GM03348 (cell line): ENCODE data around the gene KCNK3.
A peak's percentile ranks its signal among the peaks of the same experiment; 100 is the strongest.
"Not testable (repeated sequence)": the region's sequence is repeated elsewhere in the genome, so short reads cannot be mapped to it uniquely, and the experiment has no call there.

ENCODE experiments used
- DNase-seq: peaks from one replicate; pipeline ENCODE4 v3.0.0; 2012; ENCODE audit warnings: low spot score

The KCNK3 gene

GRCh38 chr2:26730549-26731344, 38.2 kb downstream of the KCNK3 start:
- no peak for DNase-seq

GRCh38 chr2:26731714-26732113, 39.2 kb downstream of the KCNK3 start:
- no peak for DNase-seq

- no peak for DNase-seq
These were observed 39.9 kb downstream of the KCNK3 start for GRCh38 chr2:26732446-26732845.

GRCh38 chr2:26733413-26733812, 40.9 kb downstream of the KCNK3 start:
- no peak for DNase-seq

- DNase-seq, result peak; percentile 85
These were observed 42.6 kb downstream of the KCNK3 start for GRCh38 chr2:26735097-26735496.

DNA sequence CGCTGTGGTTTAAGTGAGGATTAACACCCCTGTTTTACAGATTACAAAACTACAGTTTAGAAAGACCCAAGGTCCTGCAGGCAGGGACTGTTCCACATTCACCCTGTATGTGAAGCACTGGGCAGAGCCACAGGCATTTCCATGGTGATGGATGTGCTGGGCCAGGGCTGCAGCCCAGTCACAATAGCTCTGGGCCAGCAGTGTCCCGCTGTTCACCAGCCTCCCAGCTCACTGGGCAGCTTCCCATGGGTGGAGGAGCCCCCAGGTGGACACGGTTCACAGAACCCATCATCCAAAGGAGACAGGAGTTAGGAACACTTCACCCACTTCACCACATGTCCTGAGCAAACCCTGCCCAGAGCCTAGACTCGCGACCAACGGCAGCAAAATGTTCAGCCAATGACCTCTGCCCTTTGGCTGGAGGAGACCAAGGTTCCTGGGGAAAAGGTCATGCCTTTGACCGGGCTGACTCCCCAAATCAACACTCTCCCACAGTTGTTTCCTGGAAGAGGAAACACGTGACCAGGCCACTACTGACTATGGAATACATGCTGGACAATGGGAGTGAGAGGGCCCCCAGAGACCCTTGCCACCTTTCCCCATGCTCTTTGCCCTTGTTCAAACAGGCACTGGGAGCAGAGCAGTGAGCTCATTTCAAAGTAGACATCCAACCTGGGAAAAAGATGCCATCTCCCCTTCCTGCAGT, 43.5 kb downstream of the KCNK3 start:
- no peak for DNase-seq

- no peak for DNase-seq
These were observed 44.7 kb downstream of the KCNK3 start for GRCh38 chr2:26737221-26737620.

DNA sequence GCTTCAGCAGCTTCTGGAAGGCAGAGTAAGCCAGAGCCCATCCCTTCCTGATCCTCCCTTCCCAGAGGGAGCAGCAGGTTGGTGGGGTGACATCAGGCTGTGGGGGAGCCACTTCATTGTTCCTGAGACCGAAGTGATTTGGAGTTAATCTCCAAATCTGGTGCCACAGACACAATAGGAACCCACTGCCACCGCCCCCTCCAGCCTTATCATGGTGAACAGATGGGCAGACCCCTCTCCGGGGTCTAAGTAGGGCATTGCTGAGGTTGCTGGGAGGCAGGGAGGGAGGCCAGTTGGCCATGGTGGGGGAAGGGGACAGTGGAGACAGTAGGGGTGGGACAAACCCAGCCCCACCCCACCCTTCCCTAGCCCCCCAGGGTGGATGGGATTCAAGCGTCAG, 46.0 kb downstream of the KCNK3 start:
- DNase-seq, result no peak

DNA sequence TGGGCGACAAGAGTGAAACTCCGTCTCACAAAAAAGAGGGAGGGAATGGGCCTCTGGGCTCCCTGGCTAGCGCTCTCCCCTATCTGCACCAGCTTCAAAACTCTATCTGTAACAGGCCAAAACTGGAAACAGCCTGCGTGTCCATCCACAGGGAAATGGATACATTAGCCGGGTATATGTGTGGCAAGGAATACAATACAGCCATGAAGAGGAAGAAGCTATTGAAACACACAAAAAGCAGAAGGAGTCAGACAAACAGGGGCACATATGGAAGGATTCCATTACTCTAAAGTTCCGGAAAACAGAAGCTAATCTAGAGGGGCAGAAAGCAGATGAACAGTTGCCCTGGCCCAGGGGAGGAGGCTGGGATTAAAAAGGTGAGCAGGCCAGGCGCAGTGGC, 47.0 kb downstream of the KCNK3 start:
- no peak for DNase-seq

DNA sequence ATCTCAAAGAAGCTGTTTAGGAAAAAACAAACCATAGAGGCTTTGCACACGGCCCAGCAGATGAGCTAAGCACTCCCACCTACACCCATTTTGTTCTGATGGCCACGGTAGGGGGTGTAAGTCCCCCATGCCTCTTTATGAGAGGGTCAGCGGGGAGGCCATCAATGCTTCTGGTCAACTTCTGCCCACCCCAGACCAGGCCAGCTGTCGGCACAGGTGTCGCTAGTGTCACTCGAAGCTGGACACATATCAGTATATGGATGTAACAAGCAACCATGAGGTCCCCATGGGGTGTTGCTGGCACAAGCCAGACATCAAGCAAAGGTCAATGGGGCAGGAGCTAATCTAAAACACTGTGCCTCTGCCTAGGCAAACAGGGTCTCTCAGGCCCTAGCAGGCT, 47.8 kb downstream of the KCNK3 start:
- DNase-seq, result no peak

GRCh38 chr2:26740890-26741302, 48.4 kb downstream of the KCNK3 start:
- no peak for DNase-seq

DNA sequence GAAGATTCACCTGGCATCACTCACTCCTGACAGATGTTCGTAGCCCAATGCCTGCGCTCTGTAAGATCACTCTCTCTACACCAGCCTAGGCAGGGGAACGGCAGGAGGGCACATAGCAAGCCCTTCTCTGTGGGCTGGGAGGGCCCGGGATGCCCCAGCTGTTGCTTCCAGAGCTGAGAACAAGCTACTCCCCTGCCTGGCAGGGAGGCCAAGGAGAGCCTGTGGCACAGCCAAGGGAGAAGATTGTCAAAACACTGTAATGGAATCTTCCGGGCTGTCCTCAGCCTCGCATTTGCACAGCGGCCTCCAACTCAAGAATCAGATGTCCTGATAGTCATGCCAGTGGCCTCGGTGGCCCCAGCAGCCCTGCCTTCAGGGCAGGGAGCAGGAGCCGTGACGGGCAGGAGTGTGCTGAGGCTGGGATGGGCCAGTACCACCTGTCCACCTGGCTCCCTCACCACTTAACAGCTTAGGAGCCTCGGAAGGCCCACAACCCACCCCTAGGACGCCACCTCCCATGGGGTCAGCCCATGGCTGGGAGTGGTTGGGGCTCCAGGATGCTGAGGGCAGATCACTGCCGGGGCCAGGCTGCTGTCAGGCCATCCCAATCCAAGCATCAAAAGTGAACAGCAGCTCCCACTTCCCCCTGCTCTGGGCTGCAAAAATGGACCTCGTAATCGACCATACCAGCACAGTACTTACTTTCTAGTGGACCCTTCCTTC, 49.7 kb downstream of the KCNK3 start:
- DNase-seq, result no peak

DNA sequence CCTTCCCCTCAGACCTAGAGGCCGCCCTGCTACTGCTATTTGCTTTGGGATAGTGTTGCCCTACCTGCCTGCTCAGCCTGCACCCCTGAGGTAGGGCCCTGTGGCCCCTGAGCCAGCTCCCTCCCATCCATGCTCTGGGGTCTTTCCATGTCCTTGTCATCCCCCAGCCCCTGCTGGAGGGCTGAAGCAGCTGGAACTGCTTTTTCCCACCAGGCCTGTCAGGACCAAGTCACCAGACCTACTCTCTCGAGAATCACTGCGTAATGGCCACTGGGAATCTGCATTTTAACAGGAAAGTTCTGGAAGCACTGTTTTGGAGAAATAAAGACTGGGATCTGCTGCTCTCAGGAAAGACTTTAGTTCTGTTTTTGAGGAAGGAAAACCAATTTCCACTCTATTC, 51.3 kb downstream of the KCNK3 start:
- DNase-seq, result no peak

DNA sequence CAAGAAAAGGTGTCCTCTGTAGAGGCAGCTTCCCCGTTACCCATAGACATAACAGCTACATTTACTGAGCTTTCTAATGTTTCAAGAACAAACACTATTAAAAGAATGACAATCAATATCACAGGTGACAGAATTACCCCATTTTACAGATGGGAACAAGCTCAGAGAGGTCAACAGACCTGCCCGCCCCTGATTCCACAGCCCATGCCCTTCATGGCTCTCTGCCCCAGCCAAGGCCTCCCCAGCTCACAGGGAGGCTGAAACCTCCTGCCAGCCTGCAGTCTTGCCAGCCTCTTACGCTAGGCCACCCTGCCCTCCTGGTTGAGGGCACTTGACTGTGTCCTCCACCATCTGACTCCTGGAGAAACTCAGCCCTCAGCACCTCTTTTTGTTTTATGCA, 52.4 kb downstream of the KCNK3 start:
- DNase-seq, result no peak

GRCh38 chr2:26745609-26746327, 53.2 kb downstream of the KCNK3 start:
- DNase-seq, result peak; percentile 84

DNA sequence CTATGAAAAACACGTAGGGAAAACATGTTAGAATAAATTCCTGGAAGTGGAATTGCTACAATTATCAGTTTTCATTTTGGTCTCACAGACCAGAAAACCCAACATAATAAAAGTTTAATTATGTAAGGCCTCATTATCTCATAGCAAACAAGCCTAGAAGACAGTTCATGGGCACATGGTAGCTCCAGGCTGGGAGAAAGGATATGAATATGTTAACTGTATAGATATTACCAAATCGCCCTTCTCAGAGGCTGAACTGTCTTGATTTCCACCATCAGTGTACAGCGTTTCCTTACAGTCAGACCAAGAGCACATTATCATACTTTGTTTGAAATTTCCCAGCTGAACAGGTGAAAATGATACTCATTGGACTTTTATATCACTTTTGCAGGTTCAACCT, 54.4 kb downstream of the KCNK3 start:
- no peak for DNase-seq

- not testable (repeated sequence) for DNase-seq
These were observed 57.4 kb downstream of the KCNK3 start for GRCh38 chr2:26749787-26750420.

- DNase-seq, result not testable (repeated sequence)
These were observed 57.9 kb downstream of the KCNK3 start for GRCh38 chr2:26750467-26750866.

DNA sequence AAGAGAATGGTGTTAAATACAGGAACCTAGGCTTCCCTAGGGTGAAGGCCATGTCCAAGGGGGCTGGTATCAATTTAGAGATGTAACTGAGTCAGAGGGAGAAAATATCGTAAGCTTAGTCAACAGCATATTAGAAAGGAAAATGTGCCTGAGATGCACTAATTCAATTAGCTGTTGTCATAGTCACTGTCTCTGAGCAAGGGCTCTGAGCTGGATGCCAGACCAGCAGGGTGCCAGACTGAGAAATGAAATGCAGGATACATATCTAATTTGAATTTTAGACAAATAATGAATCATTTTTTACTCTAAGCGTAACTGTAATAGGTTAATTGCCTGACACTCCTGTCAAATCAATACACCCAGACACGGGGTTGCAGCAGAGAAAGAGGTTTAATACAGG, 60.1 kb downstream of the KCNK3 start:
- DNase-seq, result no peak

- no peak for DNase-seq
These were observed 62.0 kb downstream of the KCNK3 start for GRCh38 chr2:26754539-26754938.

- no peak for DNase-seq
These were observed 62.6 kb downstream of the KCNK3 start for GRCh38 chr2:26754972-26755670.
